Fibroblast of lung (primary cell): ENCODE results near the gene TOMM70.

Source experiments
- CTCF ChIP-seq, 2 donors: IDR thresholded peaks in 1 of 2; conservative IDR thresholded peaks in 1 of 2; 1 replicate in 1 of 2; 2 replicates in 1 of 2; pipeline ENCODE4 v1.5.1; 2011 to 2012; ENCODE audit warnings: low read length in 2 of 2, control low read depth in 1 of 2, inconsistent platforms in 1 of 2, low read depth in 1 of 2, mild to moderate bottlenecking in 1 of 2
- EZH2 ChIP-seq: IDR thresholded peaks from 2 replicates; pipeline ENCODE4 v1.5.1; 2012; ENCODE audit warnings: low read length, control low read depth, mild to moderate bottlenecking; ENCODE audit errors: missing control alignments

GRCh38 chr3:100339786-100340185, 61.1 kb downstream of the TOMM70 start:
- TF ChIP-seq EZH2 (no peak), CTCF (conservative IDR thresholded peaks at IDR 0.05 in 1 of 2, IDR thresholded peaks at IDR 0.05 in 1 of 2; ENCODE audit: low read depth in 1 of 2, low read length in 2 of 2) (no peak)
